HG03280 (cell line): Measurements from ENCODE around the gene CD151.

Experiments used
- ATAC-seq: cut with Tn5 transposase; IDR thresholded peaks from one replicate; pipeline ENCODE4 v1.9.1; 2021; ENCODE audit warnings: mild to moderate bottlenecking, moderate library complexity; ENCODE audit not compliant: unreplicated experiment

Gene CD151

DNA sequence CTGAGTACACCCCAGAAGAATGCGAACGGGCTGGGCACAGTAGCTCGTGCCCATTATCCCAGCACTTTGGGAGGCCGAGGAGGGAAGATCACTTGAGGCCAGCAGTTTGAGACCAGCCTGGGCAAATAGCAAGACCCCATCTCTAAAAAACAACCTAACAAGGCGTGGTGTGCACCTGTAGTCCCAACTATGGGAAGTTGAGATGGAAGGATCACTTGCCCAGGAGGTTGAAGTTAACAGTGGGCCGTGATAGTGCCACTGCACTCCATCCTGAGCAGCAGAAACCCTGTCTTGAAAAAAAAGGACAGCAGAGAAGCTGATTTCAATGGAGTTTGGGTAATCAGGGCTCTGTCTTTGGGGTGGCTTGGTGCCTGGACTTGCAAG is 19.7 kb upstream of the CD151 start:
- ATAC-seq: no peak

GRCh38 chr11:813456-814096 is 19.2 kb upstream of the CD151 start:
- ATAC-seq: no peak

- ATAC-seq: no peak
Observed at GRCh38 chr11:815675-816432, 16.9 kb upstream of the CD151 start.

- ATAC-seq: no peak
Observed at GRCh38 chr11:816433-816779, 16.3 kb upstream of the CD151 start.

GRCh38 chr11:818396-819128 is 14.2 kb upstream of the CD151 start, which contains the start of gene PNPLA2:
Gene PNPLA2, plus strand, starts transcription at chr11:818914. Its CDS starts 805 bp downstream, at chr11:819719.
- ATAC-seq: no peak

GRCh38 chr11:819129-819931 is 13.4 kb upstream of the CD151 start:
- ATAC-seq: peak; percentile 71

- peak; percentile 68 for ATAC-seq
Observed at GRCh38 chr11:819943-820649, 12.7 kb upstream of the CD151 start.

- no peak for ATAC-seq
Observed at GRCh38 chr11:820655-821511, 11.9 kb upstream of the CD151 start.

- no peak for ATAC-seq
Observed at GRCh38 chr11:821512-822371, 11.0 kb upstream of the CD151 start.

DNA sequence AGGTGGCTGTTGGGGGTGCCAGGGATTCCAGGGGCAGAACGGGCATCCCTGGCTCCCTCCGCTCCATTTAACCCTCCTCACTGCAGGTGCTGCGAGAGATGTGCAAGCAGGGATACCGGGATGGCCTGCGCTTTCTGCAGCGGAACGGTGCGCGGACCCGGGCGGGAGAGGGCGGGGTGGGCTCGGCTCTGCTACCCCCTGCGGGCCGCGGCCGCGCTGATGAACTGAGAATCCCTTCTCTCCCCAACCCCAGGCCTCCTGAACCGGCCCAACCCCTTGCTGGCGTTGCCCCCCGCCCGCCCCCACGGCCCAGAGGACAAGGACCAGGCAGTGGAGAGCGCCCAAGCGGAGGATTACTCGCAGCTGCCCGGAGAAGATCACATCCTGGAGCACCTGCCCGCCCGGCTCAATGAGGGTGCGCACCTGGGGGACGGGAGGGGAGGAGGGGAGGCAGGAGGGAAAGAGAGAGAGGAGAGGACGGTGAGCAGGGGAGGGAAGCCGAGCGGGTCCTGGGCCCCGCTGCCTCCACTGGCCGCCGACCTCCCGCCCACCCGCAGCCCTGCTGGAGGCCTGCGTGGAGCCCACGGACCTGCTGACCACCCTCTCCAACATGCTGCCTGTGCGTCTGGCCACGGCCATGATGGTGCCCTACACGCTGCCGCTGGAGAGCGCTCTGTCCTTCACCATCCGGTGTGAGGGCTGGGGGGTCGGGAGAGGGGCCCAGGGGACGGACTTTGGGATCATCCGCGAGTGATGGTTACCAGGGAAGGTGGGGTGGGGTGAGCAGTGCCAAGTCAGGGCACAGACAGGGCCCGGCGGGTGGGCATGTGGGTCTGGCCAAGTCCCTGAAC is 9.1 kb upstream of the CD151 start:
- no peak for ATAC-seq

DNA sequence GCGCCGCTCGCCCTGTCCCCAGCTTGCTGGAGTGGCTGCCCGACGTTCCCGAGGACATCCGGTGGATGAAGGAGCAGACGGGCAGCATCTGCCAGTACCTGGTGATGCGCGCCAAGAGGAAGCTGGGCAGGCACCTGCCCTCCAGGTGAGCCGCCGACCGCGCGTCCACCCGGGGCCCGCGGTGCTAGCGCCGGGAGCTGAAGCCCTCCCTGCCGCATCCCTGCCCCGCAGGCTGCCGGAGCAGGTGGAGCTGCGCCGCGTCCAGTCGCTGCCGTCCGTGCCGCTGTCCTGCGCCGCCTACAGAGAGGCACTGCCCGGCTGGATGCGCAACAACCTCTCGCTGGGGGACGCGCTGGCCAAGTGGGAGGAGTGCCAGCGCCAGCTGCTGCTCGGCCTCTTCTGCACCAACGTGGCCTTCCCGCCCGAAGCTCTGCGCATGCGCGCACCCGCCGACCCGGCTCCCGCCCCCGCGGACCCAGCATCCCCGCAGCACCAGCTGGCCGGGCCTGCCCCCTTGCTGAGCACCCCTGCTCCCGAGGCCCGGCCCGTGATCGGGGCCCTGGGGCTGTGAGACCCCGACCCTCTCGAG is 8.4 kb upstream of the CD151 start:
- no peak for ATAC-seq

GRCh38 chr11:824942-825341 is 7.8 kb upstream of the CD151 start:
- no peak for ATAC-seq

DNA sequence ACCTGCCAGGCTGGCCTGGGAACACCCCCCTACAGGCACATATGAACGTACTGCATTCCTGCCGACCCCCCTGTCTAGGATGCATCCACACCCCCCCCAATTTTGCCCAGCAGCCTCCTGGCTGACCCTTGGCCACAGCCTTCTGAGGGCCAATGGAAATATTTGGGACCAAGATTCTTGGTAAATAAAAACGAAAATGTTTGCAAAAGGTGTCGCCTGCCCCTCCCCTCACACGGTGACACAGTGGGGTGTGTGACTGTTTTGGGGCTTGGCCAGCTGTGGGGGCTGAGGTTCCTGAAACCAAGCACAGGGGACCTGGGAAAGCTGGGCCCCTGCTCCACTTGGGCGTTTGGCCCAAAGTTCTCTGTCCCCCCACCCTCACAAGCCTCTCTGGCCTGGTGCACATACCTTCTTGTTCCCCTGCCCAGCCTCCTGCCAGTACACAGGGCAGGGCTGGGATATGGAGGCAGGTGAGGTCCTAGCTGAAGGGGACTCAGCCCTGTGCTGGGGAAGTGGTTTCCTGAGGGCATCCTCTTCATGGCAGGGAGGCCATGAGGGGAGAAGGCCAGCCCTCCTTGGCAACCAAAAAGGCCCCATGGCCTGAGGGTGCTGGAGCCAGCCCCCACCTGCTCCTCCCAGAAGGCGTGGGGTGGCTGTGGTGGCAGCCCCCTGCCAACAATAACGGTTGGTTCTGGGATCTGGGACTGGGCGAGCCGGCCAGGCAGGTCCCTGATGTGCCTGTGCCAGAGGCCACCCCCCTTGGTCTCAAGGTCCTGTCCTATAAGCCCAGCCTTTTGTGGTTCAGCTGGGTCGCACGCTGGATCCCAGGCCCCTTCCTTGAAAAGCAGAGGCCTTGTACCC is 7.2 kb upstream of the CD151 start:
- no peak for ATAC-seq

GRCh38 chr11:826227-826621 is 6.5 kb upstream of the CD151 start:
- no peak for ATAC-seq

DNA sequence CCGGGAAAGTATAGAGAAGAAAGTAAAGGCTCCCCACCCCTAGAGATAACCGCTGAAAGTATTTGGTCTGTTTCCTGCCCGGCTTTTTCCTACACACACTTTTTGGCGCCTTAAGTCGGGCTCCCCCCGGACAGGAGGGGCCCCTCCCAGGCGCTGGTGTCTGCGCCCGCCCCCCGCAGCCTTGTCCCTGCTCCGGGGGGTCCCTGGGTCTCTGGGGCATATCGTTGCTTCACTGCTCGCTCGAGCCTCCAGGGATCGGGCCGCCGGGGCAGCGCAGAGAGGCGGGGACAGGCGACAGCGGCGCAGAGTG is 6.0 kb upstream of the CD151 start:
- peak; percentile 2 for ATAC-seq

DNA sequence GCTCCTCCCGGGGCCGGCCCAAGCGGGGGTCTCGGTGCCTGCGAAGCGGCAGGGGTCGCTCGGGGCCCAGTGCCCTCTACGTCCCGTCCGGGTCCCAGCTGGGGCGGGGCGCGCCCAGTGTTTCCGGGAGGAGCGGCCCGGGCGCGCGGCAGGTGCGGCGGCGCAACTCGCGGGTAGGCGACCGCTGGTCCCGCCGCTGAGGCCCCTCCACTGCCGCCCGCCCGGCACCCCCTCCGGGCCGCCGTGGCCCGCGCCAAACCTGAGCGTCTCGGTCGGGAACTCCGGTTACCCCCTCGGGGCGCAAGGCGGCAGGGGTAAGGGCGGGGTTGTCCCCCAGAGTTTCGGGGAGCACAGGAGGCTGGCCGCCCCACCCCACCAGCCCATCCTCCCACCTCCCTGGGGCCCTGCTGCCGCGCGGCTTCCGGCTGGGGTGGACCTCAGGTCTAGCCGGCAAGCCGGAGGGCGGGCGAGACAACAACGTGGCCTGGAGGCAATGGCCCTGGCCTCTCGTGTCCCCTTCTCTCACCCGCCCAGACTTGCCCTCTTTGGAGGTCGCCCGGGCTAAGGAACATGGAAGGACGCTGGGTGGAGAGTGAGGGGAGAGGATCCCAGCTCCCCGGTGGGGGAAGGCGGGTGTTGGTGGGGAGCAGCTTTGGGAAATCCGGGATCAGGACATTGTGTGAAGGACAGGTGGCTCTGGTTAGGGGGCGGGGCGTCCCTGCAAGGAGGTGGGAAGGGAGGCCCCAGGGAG is 5.4 kb upstream of the CD151 start:
- ATAC-seq: peak; percentile 37
